Colonic mucosa (tissue), 4 donors: Measurements from ENCODE around the gene VWA2. TPM values are rescaled to one million over a fixed set of nuclear protein-coding genes. Genes with fewer than 3 reads are reported as not detected.

ENCODE experiments used
- DNase-seq: peaks from one replicate; pipeline ENCODE4 v3.0.0-alpha.2; 2020
- H3K27ac ChIP-seq: fragments of 200-600 bp; one replicate; pipeline ENCODE4 v1.8.0; 2021
- H3K27me3 ChIP-seq: fragments of 200-600 bp; one replicate; pipeline ENCODE4 v1.8.0; 2021
- H3K36me3 ChIP-seq: fragments of 200-600 bp; one replicate; pipeline ENCODE4 v1.8.0; 2021
- H3K4me1 ChIP-seq: fragments of 200-600 bp; one replicate; pipeline ENCODE4 v1.8.0; 2021; ENCODE audit warnings: mild to moderate bottlenecking
- H3K4me3 ChIP-seq: fragments of 200-600 bp; one replicate; pipeline ENCODE4 v1.8.0; 2021
- H3K9ac ChIP-seq, 2 donors: one replicate each; pipeline ENCODE4 v1.7.0; 2013; ENCODE audit warnings: control low read depth in 2 of 2, low read depth in 2 of 2, low read length in 2 of 2
- H3K9me3 ChIP-seq: fragments of 200-600 bp; one replicate; pipeline ENCODE4 v1.8.0; 2021
- intact Hi-C: fragments of 100-400 bp; cut with DNase I; formaldehyde crosslinking; loops from one replicate; pipeline ENCODE4 v1.14.1; 2022
- total RNA-seq, 2 donors: library from RNA; stranded (reverse); fragmentation: NEBNext Ultra II Directional in 1 of 2; extraction: Animal tissue kit (Norgen Biotek cat#: 25700) in 1 of 2; gene quantifications; one replicate each; pipeline ENCODE4 v1.2.1, GENCODE V29; 2021
- TF ChIP-seq, protein P1 (sequence below): fragments of 200-600 bp; IDR thresholded peaks from one replicate; pipeline ENCODE4 v1.8.0; 2022; ENCODE audit warnings: antibody characterized with exemption, mild to moderate bottlenecking
- donor health status: healthy.
- donor health status: DM: no; HTN: no; CAD: no.
- donor health status: DM: no; HTN: no; CAD: no.

The VWA2 gene
- total RNA-seq, 2 donors from 2014 or later, result 2.4 to 2.6 TPM

GRCh38 chr10:114273910-114274309, 34.9 kb downstream of the VWA2 start:
- intact Hi-C loops, result no loop called here
- no peak for DNase-seq
- TF ChIP-seq, protein P1, sequence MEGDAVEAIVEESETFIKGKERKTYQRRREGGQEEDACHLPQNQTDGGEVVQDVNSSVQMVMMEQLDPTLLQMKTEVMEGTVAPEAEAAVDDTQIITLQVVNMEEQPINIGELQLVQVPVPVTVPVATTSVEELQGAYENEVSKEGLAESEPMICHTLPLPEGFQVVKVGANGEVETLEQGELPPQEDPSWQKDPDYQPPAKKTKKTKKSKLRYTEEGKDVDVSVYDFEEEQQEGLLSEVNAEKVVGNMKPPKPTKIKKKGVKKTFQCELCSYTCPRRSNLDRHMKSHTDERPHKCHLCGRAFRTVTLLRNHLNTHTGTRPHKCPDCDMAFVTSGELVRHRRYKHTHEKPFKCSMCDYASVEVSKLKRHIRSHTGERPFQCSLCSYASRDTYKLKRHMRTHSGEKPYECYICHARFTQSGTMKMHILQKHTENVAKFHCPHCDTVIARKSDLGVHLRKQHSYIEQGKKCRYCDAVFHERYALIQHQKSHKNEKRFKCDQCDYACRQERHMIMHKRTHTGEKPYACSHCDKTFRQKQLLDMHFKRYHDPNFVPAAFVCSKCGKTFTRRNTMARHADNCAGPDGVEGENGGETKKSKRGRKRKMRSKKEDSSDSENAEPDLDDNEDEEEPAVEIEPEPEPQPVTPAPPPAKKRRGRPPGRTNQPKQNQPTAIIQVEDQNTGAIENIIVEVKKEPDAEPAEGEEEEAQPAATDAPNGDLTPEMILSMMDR, result no peak

DNA sequence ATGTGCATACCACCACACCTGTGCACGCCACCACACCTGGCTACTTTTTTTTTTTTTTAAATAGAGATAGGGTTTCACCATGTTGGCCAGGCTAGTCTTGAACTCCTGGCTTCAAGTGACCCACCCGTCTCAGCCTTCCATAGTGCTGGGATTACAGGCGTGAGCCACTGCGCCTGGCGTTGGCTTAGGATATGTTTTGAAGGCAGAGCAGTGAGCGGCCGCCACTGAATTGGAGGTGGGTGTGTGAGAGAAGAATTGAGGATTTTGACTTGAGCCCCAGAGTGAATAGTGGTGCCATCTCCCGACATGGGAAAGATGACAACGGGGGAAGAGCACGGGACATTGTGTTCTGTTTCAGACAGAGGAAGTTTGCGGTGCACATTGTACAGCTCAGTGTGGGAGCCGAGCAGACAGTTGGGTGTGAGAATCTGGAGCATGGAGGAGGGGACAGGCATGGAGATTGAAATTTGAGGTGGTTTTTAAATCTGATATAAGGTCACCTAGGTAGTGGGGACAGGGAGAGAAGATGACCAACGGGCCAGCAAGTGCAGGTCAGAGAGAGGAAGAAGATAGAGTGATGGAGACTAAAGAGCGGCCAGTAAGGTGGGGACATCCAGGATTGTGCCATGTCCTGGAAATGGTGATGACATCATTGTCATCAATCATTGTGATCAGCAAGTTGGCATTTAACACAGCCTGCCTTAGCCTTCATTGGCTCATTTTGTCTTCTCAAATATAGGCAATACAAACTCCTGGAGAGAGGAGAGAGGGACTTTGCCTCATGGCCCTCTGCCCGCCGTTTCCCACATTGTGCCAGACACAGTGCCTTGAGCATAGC, 35.8 kb downstream of the VWA2 start:
- intact Hi-C loops, result no loop called here
- no peak for DNase-seq
- no peak overlapping the region for H3K27ac ChIP-seq
- H3K9me3 ChIP-seq, result no peaks in the 10 kb centered on the region
- no peak overlapping the region for H3K9ac ChIP-seq
- TF ChIP-seq, protein P1, result no peak
- no peaks in the 10 kb centered on the region for H3K36me3 ChIP-seq
- H3K4me3 ChIP-seq, result no peak overlapping the region
- H3K4me1 ChIP-seq, result peaks cover 3% of the 10 kb centered on the region
- H3K27me3 ChIP-seq, result no peaks in the 10 kb centered on the region

More at GRCh38 chr10:114273910-114274309, 34.9 kb downstream of the VWA2 start:
- Histone ChIP-seq H3K27me3 (no peaks in the 10 kb centered on the region), H3K9ac (no peak overlapping the region), H3K4me3 (no peak overlapping the region), H3K27ac (no peak overlapping the region), H3K4me1 (peaks cover 4% of the 10 kb centered on the region), H3K9me3 (no peaks in the 10 kb centered on the region), H3K36me3 (no peaks in the 10 kb centered on the region)

DNA sequence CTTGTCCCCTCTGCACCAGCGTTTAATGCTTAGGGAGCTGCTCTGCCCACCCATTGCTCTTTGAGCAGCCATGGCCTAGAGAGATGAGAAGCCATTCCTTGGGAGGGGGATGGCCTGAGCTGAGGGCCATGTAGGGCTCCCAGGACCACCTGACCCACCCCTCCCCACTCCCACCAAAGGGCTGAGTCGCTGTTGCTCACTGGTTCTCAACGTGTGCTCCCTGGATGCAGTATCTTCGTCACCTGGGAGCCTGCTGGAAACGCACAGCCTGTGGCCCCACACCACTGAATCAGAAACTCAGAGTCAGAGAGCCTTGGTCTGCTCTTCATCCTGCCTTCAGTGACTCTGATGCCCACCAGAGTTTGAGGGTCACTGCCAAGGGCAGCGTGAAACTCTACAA, 37.0 kb downstream of the VWA2 start:
- intact Hi-C loops, result no loop called here
- TF ChIP-seq, protein P1, result no peak
- no peak overlapping the region for H3K9ac ChIP-seq
- no peaks in the 10 kb centered on the region for H3K27me3 ChIP-seq
- no peak overlapping the region for H3K27ac ChIP-seq
- no peak overlapping the region for H3K4me3 ChIP-seq
- DNase-seq, result no peak
- no peaks in the 10 kb centered on the region for H3K4me1 ChIP-seq
- no peaks in the 10 kb centered on the region for H3K9me3 ChIP-seq
- no peaks in the 10 kb centered on the region for H3K36me3 ChIP-seq

DNA sequence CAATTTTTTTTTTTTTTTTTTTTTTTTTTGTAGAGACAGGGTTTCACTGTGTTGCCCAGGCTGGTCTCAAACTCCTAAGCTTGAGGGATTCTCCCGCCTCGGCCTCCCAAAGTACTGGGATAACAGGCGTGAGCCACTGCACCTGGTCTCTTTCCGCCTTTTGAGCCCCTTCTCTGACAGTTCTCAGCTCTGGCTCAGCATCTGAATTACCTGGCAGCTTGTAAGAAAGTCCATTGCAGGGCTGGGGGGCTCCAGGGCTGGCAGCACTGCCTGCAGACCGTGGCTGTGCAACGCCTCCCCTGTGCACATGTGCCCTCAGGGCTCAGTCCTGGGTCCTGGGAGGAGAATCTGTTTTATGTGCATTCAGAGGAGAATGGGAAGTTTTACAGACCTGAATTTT, 37.6 kb downstream of the VWA2 start:
- DNase-seq, result no peak
- Histone ChIP-seq H3K9me3 (no peaks in the 10 kb centered on the region), H3K4me3 (no peak overlapping the region), H3K9ac (no peak overlapping the region), H3K36me3 (no peaks in the 10 kb centered on the region), H3K27me3 (no peaks in the 10 kb centered on the region), H3K4me1 (no peaks in the 10 kb centered on the region), H3K27ac (no peak overlapping the region)
- TF ChIP-seq, protein P1, result no peak
- intact Hi-C loops, result no loop called here

GRCh38 chr10:114278140-114278883, 39.3 kb downstream of the VWA2 start:
- H3K4me3 ChIP-seq, result no peak overlapping the region
- no peaks in the 10 kb centered on the region for H3K36me3 ChIP-seq
- DNase-seq, result no peak
- H3K27ac ChIP-seq, result no peak overlapping the region
- intact Hi-C loops, result no loop called here
- H3K4me1 ChIP-seq, result no peaks in the 10 kb centered on the region
- H3K9me3 ChIP-seq, result no peaks in the 10 kb centered on the region
- no peak overlapping the region for H3K9ac ChIP-seq
- H3K27me3 ChIP-seq, result peaks cover under 1% of the 10 kb centered on the region
- TF ChIP-seq, protein P1, result no peak
